Islet precursor cell (in vitro differentiated cells): ENCODE results near the gene CIDEC.
A peak's percentile ranks its signal among the peaks of the same experiment; 100 is the strongest.

ENCODE experiments used
- DNase-seq: peaks from one replicate; pipeline ENCODE4 v3.0.0-alpha.2; 2018

CIDEC gene

GRCh38 chr3:9879830-9880549 is at the start of gene CIDEC:
TSS of gene CIDEC (minus strand) at chr3:9880253. CDS start at chr3:9878486, 1,767 bp downstream.
- no peak for DNase-seq

GRCh38 chr3:9928158-9928557 is 48.1 kb upstream of the CIDEC start:
- no peak for DNase-seq

GRCh38 chr3:9918261-9919038 is 38.4 kb upstream of the CIDEC start:
- no peak for DNase-seq

GRCh38 chr3:9917820-9918219 is 37.8 kb upstream of the CIDEC start:
- DNase-seq: no peak

GRCh38 chr3:9916734-9917680 is 37.0 kb upstream of the CIDEC start, which contains the start of gene IL17RC:
TSS of gene IL17RC (plus strand) at chr3:9917098. CDS start at chr3:9917316, 218 bp downstream.
- peak; percentile 98 for DNase-seq

GRCh38 chr3:9916346-9916733 is 36.3 kb upstream of the CIDEC start:
- DNase-seq: no peak

- peak; percentile 86 for DNase-seq
Measured at GRCh38 chr3:9915254-9916141, 35.4 kb upstream of the CIDEC start.

- DNase-seq: no peak
Measured at GRCh38 chr3:9914559-9915253, 34.7 kb upstream of the CIDEC start.

GRCh38 chr3:9914011-9914410 is 34.0 kb upstream of the CIDEC start:
- no peak for DNase-seq

- no peak for DNase-seq
Measured at GRCh38 chr3:9913601-9914000, 33.5 kb upstream of the CIDEC start.

- no peak for DNase-seq
Measured at GRCh38 chr3:9912294-9912935, 32.4 kb upstream of the CIDEC start.

- no peak for DNase-seq
Measured at GRCh38 chr3:9911863-9912262, 31.8 kb upstream of the CIDEC start.

- DNase-seq: no peak
Measured at GRCh38 chr3:9909221-9910013, 29.4 kb upstream of the CIDEC start.

GRCh38 chr3:9908286-9908685 is 28.2 kb upstream of the CIDEC start:
- no peak for DNase-seq

- no peak for DNase-seq
Measured at GRCh38 chr3:9906480-9906879, 26.4 kb upstream of the CIDEC start.

- DNase-seq: no peak
Measured at GRCh38 chr3:9903904-9904303, 23.9 kb upstream of the CIDEC start.

GRCh38 chr3:9903238-9903624 is 23.2 kb upstream of the CIDEC start:
- peak; percentile 66 for DNase-seq

GRCh38 chr3:9902372-9903237 is 22.6 kb upstream of the CIDEC start, which contains the start of gene IL17RE:
TSS of gene IL17RE (plus strand) at chr3:9902848. CDS start at chr3:9902933, 85 bp downstream.
- DNase-seq: peak; percentile 79

- DNase-seq: no peak
Measured at GRCh38 chr3:9901967-9902366, 21.9 kb upstream of the CIDEC start.
